ENCODE data around the gene VPS51.
"Not testable (repeated sequence)": the region's sequence is repeated elsewhere in the genome, so short reads cannot be mapped to it uniquely, and the experiment has no call there.

Gene VPS51

GRCh38 chr11:65136515-65137096 is 40.6 kb downstream of the VPS51 start:
- DNase-seq: no peak

GRCh38 chr11:65141896-65142494 is 46.0 kb downstream of the VPS51 start:
- DNase-seq: no peak

GRCh38 chr11:65147352-65148075 is 51.5 kb downstream of the VPS51 start:
- DNase-seq: no peak

DNA sequence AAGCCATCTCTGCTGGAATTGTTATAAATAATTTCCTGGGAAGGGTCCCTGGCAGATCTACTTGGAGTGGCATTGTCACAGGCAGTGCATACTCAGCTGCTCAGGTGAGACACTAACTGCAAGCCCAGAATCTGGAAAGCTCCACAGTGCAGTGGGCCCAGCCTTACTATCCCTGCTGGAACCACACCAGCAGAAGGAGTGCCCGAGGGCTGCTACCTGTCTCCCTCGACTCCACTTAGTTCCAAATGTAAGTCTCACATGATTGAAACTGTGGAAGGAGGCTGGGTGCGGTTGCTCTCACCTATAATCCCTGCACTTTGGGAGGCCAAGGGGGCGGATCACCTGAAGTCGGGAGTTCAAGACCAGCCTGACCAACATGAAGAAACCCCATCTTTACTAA is 52.6 kb downstream of the VPS51 start:
- no peak for DNase-seq

DNA sequence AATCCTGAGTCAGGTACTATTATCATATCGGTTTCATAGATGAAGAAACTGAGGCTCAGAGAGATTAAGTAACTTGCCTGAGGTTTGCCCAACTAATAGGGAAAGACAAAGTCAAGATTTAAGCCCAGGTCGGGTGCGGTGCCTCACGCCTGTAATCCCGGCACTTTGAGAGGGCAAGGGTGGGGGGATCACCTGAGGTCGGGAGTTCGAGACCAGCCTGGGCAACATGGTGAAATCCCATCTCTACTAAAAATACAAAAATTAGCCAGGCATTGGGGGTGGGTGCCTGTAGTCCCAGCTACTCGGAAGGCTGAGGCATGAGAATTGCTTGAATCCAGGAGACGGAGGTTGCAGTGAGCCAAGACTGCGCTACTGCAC is 54.1 kb downstream of the VPS51 start:
- not testable (repeated sequence) for DNase-seq

- peak; percentile 98 for DNase-seq
Observed at GRCh38 chr11:65150509-65151299, 54.7 kb downstream of the VPS51 start.

DNA sequence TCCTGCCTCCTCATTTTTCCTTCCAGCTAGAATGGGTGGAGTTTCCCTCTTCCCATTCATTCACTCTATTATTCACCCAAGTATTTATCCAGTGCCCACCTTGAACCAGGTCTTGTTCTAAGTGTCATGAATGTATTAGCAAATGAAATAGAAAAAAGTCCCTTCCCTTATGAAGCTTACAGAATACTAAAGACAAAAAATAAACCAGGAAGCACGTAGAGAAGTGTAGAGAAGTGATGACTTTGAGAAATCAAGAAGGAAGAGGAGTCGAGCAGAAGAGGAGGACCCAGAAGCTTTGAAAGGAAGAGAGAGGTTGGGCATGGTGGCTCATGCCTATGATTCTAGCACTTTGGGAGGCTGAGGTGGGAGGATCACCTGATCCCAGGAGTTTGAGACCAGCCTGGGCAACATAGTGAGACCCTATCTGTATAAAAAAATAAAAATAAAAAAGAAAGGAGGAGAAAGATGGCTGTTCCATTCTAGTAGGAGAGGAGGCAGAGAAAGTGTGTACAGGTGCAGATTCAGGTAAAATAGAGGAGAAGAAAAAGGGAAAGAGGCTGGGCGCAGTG is 55.4 kb downstream of the VPS51 start:
- peak; percentile 38 for DNase-seq

GRCh38 chr11:65152122-65152521 is 56.1 kb downstream of the VPS51 start:
- DNase-seq: peak; percentile 19

DNA sequence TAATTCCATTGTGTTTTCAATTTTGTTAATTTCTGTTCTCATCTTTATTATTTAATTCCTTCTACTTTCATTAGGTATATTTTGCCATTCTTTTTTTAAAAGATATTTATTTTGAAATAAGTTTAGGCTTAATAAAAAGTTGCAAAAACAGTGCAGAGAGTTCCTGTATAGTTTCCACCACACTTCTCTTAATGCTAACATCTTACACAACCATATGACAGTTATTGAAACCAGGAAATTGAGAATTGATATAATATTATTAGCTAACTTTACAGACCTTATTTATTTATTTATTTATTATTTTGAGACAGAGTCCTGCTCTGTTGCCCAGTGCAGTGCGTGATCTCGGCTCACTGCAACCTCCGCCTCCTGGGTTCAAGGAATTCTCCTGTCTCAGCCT is 60.2 kb downstream of the VPS51 start:
- DNase-seq: no peak

DNA sequence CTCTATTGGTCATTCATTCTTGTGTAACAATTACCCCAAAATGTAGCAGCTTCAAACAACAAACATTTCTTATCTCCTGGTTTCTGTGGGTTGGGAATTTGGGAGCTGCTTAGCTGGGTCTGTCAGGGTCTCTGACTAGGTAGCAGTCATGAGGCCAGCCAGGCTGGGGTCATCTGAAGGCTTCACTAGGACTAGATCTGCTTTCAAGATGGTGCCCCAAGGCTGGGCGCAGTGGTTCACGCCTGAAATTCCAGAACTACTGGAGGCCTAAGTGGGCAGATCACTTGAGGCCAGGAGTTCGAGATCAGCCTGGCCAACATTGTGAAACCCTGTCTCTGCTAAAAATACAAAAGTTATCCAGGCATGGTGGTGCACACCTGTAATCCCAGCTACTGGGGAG is 60.9 kb downstream of the VPS51 start:
- no peak for DNase-seq

GRCh38 chr11:65157336-65157735 is 61.3 kb downstream of the VPS51 start:
- DNase-seq: no peak

DNA sequence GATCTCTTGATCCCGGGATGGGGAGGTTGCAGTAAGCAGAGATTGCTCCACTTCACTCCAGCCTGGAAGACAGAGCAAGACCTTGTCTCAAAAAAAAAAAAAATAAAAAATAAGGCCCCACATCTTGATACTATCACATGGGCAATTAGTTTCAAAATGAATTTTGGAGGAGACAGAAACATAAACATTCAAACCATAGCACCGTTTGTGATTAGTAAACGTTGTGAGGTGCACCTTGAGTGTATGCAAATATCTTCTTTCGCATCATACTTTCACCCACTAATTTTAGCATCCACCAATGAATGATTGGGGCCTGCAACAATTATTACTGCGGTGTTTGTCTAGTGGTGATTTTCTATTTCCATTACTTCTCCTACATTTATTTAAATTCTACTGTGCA is 63.0 kb downstream of the VPS51 start:
- DNase-seq: no peak

- DNase-seq: no peak
Observed at GRCh38 chr11:65160643-65161042, 64.6 kb downstream of the VPS51 start.
